ENCODE results near the gene MED16.
"Not testable (repeated sequence)": the region's sequence is repeated elsewhere in the genome, so short reads cannot be mapped to it uniquely, and the experiment has no call there.

Gene MED16

DNA sequence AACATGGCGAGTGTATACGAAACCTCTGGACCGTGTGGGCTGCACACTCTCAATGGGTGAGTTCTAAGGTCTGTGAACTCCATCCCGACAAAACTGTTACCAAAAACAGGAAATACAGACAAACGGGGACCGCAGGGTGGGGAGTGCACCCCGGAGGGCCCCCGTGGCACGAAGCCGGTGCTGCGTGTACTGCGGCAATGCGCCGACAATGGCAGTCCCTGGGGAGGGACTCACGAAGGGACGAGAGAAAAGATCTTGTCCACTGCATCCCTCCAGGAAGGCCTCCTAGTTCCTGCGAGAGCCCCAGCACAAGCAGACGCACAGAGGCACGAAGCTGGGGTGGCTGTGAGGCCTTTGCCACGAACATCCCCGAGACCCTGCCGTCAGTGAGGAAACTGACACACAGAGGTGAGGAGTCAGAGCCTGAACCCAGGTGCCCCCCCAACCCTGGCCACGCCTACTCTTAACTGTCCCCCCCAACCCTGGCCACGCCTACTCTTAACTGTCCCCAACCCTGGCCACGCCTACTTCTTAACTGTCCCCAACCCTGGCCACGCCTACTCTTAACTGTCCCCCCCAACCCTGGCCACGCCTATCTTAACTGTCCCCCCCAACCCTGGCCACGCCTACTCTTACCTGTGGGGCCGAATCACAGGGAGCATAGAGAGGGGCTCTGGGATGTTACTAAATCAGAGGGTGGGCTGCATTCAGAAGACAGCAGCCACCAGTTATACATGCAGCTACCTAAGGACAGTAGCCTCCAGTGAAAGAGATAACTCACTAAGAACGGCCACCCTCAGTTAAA lies 4.2 kb downstream of the MED16 start:
- DNase-seq (ENCODE audit: low spot score): no peak

DNA sequence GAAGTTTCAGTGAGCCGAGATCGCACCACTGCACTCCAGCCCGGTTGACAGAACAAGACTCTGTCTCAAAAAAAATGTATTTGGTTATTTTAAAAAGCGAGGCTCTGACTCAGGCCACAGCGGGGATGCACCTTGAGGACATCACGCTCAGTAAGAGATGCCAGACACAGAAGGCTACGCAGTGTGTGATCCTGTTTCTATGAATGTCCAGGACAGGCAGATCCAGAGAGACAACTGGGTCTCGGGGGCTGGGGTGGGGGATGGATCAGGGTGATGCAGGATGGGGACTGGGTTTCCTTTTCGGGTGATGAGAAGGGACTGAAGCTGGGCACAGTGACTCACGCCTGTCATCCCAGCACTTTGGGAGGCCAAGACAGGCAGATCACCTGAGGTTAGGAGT lies 5.4 kb downstream of the MED16 start:
- no peak for DNase-seq (ENCODE audit: low spot score)

DNA sequence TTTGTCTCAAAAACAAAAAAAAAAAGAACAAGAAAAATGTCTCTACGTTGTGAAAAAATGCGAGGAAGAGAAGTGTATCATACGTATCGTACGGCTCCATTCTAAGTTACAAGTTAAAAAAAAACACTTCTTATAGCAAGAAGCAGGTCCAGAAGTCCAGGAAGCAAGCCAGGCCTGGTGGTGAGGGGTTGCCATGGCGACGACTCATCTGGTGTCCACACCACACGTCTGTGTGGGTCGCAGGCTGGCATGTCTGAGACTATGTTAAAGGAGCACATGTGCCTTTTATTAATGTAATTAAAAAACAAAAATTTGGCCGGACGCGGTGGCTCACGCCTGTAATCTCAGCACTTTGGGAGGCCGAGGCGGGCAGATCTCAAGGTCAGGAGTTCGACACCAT lies 5.9 kb downstream of the MED16 start:
- peak; percentile 71 for DNase-seq (ENCODE audit: low spot score)

DNA sequence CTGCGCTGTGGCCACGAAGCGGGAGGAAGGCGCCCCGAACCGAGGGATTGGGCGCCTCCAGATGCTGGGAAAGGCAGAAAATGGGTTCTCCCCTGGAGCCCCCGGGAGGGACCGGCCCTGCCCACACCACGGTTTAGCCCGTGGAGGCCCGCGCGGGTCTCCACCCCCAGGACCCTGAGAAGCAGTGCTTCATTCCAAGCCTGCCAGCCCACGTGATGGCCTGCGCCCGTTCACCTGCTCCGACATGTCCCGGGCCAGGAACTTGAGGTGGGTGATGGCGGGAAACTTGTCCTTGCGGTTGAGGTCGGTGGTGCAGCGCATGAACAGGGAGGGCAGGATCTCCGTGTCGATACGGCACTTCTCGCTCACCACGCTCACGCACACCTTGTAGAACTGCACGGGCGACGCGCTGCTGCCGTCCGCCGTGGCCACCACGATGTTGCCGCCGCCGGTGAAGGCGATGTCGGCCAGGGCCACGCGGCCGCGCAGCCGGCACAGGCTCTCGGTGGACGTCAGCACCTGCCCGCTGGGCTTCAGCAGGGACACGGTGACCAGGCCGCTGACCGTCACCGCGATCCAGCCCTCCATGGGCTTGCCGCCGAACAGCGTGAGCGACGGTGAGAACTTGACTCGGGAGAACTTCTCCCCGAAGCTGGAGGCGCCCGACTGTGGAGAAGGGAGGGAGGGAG lies 7.3 kb downstream of the MED16 start:
- no peak for DNase-seq (ENCODE audit: low spot score)

DNA sequence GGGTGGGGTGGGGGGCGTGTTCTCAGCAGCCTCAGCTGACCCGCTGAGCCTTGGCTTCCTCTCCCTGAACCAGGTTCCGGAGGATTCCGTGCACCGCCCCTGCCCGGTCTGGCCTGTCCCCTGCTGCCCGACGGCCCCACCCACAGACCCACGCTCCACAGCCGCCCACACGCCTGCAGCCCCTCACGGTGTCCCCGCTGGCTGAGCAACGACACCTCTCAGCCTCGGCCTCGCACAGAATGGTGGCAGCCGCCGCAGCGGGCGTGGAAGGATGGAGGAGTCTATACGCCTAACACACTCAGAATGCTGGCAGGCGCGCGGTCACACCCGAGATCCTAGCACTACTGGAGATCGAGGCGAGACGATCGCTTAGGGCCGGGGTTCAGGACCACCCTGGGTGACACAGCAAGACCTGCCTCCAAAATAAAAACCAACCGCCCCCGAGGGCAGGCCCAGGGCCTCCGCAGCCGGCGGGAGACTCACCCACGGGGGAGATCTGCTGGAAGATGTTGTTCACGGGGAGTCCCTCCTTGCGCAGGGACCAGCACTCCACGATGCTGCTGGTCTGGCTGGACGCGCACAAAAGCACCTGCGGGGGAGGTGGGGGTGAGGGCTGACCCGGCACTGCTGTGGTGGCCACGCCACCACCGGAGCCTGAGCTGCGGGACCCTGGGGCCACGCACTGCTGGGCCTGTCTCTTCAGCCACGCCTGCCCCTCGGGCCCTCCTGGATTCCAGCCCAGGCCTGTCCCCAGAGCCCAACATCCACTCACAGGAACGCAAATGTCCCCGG lies 8.4 kb downstream of the MED16 start:
- no peak for DNase-seq (ENCODE audit: low spot score)

DNA sequence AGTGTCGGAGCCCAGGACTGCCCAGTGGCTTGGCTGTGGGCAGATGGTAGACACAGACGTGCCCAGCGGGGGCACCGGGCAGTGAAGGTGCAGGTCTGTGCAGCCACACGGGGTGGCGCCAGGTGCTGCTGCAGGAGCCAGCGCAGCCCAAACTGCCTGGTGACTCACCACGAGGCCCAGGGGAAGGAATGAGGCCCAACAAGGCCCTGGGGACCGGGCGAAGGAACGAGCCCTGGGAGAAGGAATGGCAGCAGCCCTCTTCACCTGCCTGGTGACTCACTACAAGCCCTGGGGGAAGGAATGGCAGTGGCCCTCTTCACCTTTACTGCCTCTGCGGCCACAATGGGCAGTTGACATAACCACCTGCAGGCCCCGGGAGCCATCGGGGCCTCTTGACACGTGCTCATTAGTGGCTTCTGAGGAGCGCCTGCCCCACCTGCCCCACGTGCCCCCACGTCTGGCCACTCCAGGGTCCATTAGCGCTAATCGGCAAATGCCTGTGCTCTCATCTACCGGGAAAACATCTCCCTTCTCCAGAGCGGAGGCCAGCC lies 9.3 kb downstream of the MED16 start:
- no peak for DNase-seq (ENCODE audit: low spot score)

DNA sequence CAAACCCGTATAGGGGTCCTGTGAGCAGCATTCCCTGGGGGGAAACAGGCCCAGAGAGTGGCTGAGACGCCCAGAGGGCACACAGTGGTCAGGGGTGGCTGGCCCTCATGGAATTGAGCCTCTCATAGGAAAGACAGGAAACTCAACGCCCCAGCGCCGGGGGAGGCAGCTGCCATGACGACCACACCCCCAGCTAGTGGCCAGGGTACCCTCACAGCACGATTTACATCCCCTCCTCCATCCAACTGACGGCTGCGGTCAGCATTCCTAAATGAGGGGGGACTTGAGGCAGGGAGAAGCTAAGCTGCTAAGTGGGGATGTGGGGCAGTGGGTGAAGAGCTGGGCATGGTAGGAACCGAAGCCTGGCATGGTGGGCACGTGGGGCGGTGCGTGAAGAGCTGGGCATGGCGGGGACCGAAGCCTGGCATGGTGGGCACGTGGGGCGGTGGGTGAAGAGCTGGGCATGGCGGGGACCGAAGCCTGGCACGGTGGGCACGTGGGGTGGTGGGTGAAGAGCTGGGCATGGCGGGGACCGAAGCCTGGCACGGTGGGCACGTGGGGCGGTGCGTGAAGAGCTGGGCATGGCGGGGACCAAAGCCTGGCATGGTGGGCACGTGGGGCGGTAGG lies 10.0 kb downstream of the MED16 start:
- no peak for DNase-seq (ENCODE audit: low spot score)

DNA sequence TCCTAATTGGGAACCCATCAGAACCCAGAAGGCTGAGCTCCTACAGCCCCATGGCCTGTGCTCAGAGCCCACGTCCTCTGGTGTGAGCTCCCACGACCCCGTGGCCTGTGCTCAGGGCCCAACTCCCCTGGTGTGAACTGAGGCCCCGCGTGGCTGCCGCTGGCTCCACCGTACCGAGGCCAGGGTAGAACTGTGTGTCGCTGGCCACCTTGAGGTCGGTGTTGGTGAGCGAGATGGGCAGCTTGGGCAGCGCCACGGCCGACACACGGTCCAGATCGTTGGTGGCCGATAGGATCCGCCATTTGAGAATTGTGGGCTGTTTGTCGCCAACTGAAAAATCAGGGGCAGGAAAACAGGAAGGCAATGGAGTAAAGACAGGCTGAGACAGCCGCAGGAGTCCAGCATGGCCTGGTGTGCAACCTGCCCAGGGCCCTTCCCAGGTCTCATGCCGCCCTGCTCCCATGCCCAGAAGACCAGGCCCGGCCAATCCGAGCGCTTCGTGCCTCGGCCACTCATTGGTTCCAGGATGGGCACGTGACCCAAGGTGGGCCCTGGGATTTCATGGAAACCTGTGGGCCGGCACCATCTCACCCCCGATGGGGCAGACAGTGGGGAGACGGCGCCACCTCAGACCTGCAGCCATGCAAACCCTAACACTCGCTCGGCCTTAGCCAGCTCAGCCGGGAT lies 11.5 kb downstream of the MED16 start:
- DNase-seq (ENCODE audit: low spot score): no peak

DNA sequence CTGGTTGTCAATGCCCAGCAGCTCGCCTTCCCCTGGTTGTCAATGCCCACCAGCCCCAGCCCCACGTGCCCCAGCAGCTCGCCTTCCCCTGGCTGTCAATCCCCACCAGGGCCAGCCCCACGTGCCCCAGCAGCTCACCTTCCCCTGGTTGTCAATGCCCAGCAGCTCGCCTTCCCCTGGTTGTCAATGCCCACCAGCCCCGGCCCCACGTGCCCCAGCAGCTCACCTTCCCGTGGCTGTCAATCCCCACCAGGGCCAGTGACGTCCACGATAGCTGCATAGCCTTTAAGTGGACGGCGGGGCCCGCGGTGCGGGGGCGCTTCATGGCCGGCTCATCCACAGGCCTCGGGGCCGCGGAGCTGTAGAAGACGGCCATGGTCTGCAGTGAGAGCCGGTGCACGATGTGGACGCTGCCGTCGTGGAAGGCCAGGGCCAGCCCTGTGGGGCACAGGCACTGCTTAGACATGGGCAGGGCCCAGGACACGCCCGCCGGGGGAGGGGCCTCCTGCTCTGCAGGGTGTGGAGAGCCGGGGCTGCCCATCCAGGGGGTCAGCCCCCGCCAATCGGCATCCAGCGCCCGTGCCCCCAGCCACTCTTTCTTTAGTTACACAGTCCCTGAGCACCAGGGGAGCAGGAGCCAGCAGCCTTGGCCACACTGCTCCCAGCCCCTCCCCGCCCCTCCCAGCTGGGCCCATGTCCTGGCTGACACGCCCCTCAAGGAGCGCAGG lies 13.1 kb downstream of the MED16 start:
- no peak for DNase-seq (ENCODE audit: low spot score)

DNA sequence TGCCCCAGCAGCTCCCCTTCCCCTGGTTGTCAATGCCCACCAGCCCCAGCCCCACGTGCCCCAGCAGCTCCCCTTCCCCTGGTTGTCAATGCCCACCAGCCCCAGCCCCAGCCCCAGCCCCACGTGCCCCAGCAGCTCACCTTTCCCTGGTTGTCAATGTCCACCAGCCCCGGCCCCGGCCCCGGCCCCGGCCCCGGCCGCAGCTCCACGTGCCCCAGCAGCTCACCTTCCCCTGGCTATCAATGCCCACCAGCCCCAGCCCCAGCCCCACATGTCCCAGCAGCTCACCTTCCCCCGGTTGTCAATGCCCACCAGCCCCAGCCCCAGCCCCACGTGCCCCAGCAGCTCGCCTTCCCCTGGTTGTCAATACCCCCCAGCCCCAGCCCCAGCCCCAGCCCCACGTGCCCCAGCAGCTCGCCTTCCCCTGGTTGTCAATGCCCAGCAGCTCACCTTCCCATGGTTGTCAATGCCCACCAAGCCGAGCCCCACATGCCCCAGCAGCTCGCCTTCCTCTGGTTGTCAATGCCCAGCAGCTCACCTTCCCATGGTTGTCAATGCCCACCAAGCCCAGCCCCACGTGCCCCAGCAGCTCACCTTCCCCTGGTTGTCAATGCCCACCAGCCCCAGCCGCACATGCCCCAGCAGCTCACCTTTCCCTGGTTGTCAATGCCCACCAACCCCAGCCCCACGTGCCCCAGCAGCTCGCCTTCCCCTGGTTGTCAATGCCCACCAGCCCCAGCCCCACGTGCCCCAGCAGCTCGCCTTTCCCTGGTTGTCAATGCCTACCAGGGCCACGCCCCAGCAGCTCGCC lies 14.0 kb downstream of the MED16 start:
- DNase-seq (ENCODE audit: low spot score): not testable (repeated sequence)

DNA sequence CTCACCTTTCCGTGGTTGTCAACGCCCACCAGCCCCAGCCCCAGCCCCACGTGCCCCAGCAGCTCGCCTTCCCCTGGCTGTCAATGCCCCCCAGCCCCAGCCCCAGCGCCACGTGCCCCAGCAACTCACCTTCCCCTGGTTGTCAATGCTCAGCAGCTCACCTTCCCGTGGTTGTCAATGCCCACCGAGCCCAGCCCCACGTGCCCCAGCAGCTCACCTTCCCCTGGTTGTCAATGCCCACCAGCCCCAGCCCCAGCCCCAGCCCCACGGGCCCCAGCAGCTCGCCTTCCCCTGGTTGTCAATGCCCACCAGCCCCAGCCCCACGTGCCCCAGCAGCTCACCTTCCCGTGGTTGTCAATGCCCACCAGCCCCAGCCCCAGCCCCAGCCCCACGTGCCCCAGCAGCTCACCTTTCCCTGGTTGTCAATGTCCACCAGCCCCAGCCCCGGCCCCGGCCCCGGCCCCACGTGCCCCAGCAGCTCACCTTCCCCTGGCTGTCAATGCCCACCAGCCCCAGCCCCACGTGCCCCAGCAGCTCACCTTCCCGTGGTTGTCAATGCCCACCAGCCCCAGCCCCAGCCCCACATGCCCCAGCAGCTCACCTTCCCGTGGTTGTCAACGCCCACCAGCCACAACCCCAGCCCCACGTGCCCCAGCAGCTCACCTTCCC lies 14.9 kb downstream of the MED16 start:
- not testable (repeated sequence) for DNase-seq (ENCODE audit: low spot score)

DNA sequence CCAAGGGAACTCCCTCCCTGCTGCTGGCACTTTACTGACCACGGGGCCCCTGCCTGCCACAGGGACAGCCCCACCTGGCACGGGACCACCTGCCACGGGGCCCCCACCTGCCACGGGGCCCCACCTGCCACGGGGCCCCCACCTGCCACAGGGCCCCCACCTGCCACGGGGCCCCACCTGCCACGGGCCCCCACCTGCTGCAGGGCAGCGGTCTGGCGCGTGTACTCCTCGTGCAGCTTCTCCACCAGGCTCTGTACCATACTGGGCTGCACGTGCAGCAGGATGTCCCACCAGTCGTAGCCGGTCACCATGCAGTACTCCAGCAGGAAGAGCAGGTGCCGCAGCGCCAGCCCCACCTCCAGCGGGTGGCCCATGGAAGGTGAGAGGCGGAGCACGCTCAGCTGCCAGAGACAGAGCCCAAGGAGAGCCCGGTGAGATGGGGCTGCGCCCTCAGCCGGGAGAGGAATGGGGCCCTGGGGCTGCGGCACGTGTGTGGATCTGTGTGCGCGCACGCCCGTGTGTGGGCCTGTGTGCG lies 16.1 kb downstream of the MED16 start:
- DNase-seq (ENCODE audit: low spot score): no peak

DNA sequence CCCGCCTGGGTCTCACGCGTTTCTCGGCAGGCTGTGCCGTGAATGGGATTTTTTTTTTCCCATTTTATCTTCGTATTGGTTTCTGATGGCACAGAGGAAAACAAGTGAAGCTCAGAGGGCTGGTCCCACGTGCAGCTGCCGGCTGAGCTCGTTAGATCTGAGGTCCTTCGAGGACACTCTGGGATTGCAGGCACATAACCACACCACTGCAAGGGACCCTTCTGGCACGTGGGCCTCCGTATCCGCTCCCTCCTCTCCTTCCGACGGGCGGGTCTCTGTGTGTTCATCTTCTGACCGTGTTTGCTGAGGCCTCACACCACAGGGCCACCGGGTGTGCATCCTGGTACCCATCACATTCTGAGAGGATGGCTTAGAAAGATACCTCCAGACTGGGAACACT lies 16.9 kb downstream of the MED16 start:
- DNase-seq (ENCODE audit: low spot score): no peak

DNA sequence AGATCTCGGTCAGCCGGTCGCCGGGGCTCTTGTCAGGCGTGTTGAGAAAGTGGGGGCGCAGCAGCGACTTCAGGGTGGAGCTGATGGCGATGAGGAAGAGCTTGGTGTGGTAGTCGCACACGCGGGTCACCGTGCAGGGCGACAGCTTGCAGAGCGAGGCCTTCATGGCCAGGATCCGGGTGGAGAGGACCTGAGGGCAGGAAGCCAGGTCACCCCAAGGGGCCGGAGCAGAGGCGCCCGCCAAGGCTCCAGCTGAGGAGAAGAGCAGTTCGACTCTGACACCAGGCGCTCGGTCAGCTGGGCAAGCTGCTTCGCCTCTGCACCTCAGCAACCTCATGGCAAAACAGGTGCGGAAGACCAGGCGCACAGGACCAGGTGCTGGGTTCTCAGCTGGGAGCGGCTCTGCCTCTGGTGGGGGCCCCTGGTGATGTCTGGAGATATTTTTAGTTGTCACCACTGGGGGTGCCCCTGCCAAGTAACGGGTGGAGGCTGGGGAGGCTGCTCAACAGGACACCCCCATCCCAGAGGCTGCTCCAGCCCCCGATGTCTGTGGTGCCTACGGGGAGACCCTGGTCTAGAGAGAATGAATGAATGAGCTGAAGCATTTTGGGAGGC lies 17.6 kb downstream of the MED16 start:
- DNase-seq (ENCODE audit: low spot score): no peak

DNA sequence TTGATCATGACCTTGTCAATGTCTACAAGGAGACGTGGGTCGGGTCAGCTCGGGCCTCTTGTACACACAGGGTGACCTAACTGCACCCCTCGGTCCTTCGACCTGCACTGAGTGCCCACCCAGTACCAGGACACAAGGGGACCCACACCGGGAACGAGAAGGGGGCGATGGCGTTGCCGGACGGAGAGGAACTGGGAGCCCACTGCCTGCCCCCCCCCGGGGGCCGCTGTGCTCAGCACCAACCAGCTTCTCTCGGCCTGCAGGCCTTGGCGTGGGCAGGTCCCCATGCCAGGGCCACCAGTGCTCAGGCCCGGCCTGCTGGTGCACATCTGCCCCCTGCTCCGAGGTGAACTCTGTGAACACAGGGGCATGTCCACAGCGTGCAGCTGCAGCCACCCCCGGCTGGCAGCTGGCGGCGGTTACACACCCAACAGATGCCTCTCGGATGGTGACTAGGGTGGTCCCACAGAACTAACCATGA lies 19.4 kb downstream of the MED16 start:
- no peak for DNase-seq (ENCODE audit: low spot score)

DNA sequence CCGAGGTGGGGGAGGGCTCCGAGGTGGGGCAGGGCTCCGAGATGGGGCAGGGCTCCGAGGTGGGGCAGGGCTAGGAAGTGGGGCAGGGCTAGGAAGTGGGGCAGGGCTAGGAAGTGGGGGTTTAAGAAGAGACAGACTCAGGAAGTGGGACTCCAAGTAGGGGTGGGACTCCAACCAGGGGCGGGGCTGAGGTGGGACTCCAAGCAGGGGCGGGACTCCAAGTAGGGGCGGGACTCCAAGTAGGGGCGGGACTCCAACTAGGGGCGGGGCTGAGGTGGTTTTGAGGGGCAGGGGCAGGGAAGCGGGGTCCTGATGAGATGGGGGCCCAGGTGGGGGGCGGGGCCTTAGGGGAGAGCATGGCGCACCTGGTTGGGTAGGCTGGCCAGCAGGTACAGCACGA lies 19.9 kb downstream of the MED16 start:
- DNase-seq (ENCODE audit: low spot score): peak; percentile 58

DNA sequence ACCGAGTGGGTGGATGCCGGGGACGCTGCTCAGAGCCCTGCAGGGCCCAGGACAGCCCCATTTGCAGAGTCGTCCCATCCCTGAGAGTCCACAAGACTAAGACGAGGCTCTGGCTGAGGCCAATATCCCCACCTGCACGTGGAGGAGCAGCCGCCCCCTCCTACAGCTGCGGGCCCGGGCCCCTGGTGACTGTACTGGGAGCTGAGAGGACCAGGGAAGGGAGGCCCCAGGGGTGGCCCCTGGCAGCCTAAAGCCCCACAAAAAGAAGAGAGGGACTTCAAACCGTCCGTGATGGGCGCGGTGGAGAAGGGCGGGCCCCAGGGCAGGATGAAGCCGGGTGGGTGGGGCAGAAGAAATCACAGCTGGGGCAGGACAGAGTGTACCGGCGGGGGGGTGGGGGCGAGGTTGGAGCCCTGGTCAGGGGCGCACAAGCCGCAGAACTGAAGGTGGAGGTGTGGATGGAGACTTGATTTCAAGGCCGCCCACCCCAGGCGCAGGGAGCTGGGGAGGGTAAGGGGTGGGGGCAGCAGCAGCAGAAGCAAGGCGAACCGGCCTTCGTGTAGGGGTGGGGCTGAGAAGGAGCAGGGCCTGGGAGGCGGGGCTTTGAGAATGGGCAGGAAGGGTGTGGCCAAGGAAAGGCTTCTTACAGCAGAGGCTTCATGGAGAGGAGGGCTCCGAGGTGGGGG lies 20.6 kb downstream of the MED16 start:
- DNase-seq (ENCODE audit: low spot score): peak; percentile 84
